ENCODE measurements around the gene ANO4. TPM values are rescaled to one million over a fixed set of nuclear protein-coding genes. Genes with fewer than 3 reads are reported as not detected.
A peak's percentile ranks its signal among the peaks of the same experiment; 100 is the strongest.

ANO4 gene
- polyA plus RNA-seq, 1 donor (not counting 4 experiments of a cell fraction or from before 2014, with no cell fraction given) = 18.1 TPM

DNA sequence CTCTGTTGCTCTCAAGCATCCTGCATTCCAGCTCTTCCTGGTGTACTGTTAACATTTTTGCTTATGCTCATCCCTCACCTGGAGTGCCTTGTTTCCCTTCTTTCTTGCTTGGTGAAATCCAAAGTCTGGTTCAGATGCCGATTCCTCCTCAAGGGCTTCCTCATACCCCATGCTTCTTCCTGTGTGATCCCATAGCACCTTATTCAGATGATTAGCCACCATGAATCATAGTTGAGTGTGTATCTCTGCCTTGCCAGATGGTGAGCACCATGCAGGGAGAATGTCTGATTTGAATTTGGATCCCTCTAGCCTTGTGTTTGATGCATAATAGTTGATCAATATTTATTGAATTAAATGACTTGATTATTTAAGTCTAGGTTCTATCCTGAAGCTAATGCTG lies 39.4 kb upstream of the ANO4 start:
- no peak for TF ChIP-seq EZH2 (IDR thresholded peaks at IDR 0.05; ENCODE audit: low read length)
- TF ChIP-seq, protein P1, sequence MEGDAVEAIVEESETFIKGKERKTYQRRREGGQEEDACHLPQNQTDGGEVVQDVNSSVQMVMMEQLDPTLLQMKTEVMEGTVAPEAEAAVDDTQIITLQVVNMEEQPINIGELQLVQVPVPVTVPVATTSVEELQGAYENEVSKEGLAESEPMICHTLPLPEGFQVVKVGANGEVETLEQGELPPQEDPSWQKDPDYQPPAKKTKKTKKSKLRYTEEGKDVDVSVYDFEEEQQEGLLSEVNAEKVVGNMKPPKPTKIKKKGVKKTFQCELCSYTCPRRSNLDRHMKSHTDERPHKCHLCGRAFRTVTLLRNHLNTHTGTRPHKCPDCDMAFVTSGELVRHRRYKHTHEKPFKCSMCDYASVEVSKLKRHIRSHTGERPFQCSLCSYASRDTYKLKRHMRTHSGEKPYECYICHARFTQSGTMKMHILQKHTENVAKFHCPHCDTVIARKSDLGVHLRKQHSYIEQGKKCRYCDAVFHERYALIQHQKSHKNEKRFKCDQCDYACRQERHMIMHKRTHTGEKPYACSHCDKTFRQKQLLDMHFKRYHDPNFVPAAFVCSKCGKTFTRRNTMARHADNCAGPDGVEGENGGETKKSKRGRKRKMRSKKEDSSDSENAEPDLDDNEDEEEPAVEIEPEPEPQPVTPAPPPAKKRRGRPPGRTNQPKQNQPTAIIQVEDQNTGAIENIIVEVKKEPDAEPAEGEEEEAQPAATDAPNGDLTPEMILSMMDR (optimal IDR thresholded peaks at IDR 0.05 in 1 of 3, IDR thresholded peaks at IDR 0.05 in 1 of 3, conservative IDR thresholded peaks at IDR 0.05 in 1 of 3; ENCODE audit: extremely low read depth in 1 of 3, insufficient read depth in 2 of 3, low read length in 3 of 3) = no peak
- Histone ChIP-seq H3K9ac (ENCODE audit: control insufficient read depth, extremely low read depth, insufficient read depth, low read length) (peak overlapping the region; percentile 22), H3K27ac (ENCODE audit: control insufficient read depth, insufficient read depth, low read length) (peak overlapping the region; percentile 93), H3K4me1 (ENCODE audit: control insufficient read depth, extremely low read depth, insufficient read depth, low read length) (peaks cover 32% of the 10 kb centered on the region), H4K20me1 (ENCODE audit: control insufficient read depth, extremely low read depth, insufficient read depth, low read length) (no peaks in the 10 kb centered on the region), H3K36me3 (ENCODE audit: control insufficient read depth in 2 of 2, extremely low read depth in 1 of 2, insufficient read depth in 2 of 2, low read length in 2 of 2) (peaks cover 1 to 5% of the 10 kb centered on the region in 2 experiments), H3K27me3 (ENCODE audit: control insufficient read depth, extremely low read depth, insufficient read depth, low read length) (no peaks in the 10 kb centered on the region), H3K4me3 (ENCODE audit: control insufficient read depth in 2 of 3, extremely low read depth in 1 of 3, insufficient read depth in 2 of 3, low read depth in 1 of 3, low read length in 3 of 3) (no peak overlapping the region), H2AFZ (ENCODE audit: control insufficient read depth, low read length) (peak overlapping the region; percentile 67), H3K9me1 (ENCODE audit: control insufficient read depth, extremely low read depth, insufficient read depth, low read length) (no peaks in the 10 kb centered on the region), H3K4me2 (ENCODE audit: control insufficient read depth, extremely low read depth, insufficient read depth, low read depth, low read length) (peak overlapping the region; percentile 51), H3K79me2 (ENCODE audit: control insufficient read depth, insufficient read depth, low read length) (no peaks in the 10 kb centered on the region), H3K9me3 (ENCODE audit: control insufficient read depth, low read depth, low read length) (peaks cover 14% of the 10 kb centered on the region)
- FAIRE-seq (peak; percentile 99), DNase-seq (ENCODE audit: low read depth, low spot score) (peak; percentile 49)
- dilution Hi-C loops (cut with MboI; ENCODE audit: extremely low pct_ligation_motif_present, low sequenced_read_pairs) = no loop called here

DNA sequence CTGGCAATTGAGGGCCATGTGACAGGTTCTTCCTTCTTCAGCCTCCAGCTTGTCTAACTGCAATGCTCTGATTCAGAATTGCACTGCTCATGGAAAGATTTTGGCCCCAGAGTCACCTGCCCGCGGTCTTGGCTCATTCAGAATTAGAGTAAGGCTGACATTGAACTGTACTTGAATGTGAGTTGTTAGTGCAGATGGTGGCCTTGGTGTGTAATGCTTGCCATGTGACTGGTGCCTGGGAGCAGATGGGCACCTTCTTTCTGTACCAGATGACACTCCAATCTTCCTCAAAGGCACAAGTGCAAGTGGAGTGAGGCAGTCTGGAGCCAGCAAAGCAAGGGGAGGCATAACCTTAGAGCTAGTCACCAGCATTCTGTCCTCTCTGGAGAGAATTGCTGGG lies 36.5 kb upstream of the ANO4 start:
- Histone ChIP-seq H3K9me3 (ENCODE audit: control insufficient read depth, low read depth, low read length) (no peaks in the 10 kb centered on the region), H3K9me1 (ENCODE audit: control insufficient read depth, extremely low read depth, insufficient read depth, low read length) (no peaks in the 10 kb centered on the region), H3K4me3 (ENCODE audit: control insufficient read depth in 2 of 3, extremely low read depth in 1 of 3, insufficient read depth in 2 of 3, low read depth in 1 of 3, low read length in 3 of 3) (no peak overlapping the region), H3K27me3 (ENCODE audit: control insufficient read depth, extremely low read depth, insufficient read depth, low read length) (no peaks in the 10 kb centered on the region), H3K9ac (ENCODE audit: control insufficient read depth, extremely low read depth, insufficient read depth, low read length) (no peak overlapping the region), H4K20me1 (ENCODE audit: control insufficient read depth, extremely low read depth, insufficient read depth, low read length) (no peaks in the 10 kb centered on the region), H3K4me1 (ENCODE audit: control insufficient read depth, extremely low read depth, insufficient read depth, low read length) (peaks cover 27% of the 10 kb centered on the region), H2AFZ (ENCODE audit: control insufficient read depth, low read length) (no peak overlapping the region), H3K4me2 (ENCODE audit: control insufficient read depth, extremely low read depth, insufficient read depth, low read depth, low read length) (no peak overlapping the region), H3K79me2 (ENCODE audit: control insufficient read depth, insufficient read depth, low read length) (no peaks in the 10 kb centered on the region), H3K36me3 (ENCODE audit: control insufficient read depth in 2 of 2, extremely low read depth in 1 of 2, insufficient read depth in 2 of 2, low read length in 2 of 2) (peaks cover 1 to 3% of the 10 kb centered on the region in 2 experiments), H3K27ac (ENCODE audit: control insufficient read depth, insufficient read depth, low read length) (no peak overlapping the region)
- DNase-seq (ENCODE audit: low read depth, low spot score) (no peak), FAIRE-seq (no peak)
- no peak for TF ChIP-seq EZH2 (IDR thresholded peaks at IDR 0.05; ENCODE audit: low read length)
- TF ChIP-seq, protein P1 (optimal IDR thresholded peaks at IDR 0.05 in 1 of 3, IDR thresholded peaks at IDR 0.05 in 1 of 3, conservative IDR thresholded peaks at IDR 0.05 in 1 of 3; ENCODE audit: extremely low read depth in 1 of 3, insufficient read depth in 2 of 3, low read length in 3 of 3) = no peak
- dilution Hi-C loops (cut with MboI; ENCODE audit: extremely low pct_ligation_motif_present, low sequenced_read_pairs) = no loop called here

Data from keratinocyte (primary cell).